Epithelial cell of esophagus (primary cell): ENCODE measurements around the gene RAPH1.
"Not testable (repeated sequence)": the region's sequence is repeated elsewhere in the genome, so short reads cannot be mapped to it uniquely, and the experiment has no call there.

Experiments
- DNase-seq: peaks from one replicate; pipeline ENCODE4 v3.0.0; 2010; ENCODE audit warnings: low read depth
- H3K4me3 ChIP-seq: 2 replicates; pipeline ENCODE4 v1.5.1; 2011; ENCODE audit warnings: mild to moderate bottlenecking, low read length, control low read depth
- CTCF ChIP-seq: IDR thresholded peaks from 2 replicates; pipeline ENCODE4 v1.5.1; 2011; ENCODE audit warnings: low read depth, mild to moderate bottlenecking, low read length, control low read depth, inconsistent platforms; ENCODE audit not compliant: insufficient read depth; ENCODE audit errors: missing control alignments

The RAPH1 gene

GRCh38 chr2:203437511-203437910, 97.6 kb downstream of the RAPH1 start:
- DNase-seq = no peak
- H3K4me3 ChIP-seq = no peak overlapping the region
- TF ChIP-seq CTCF = no peak

GRCh38 chr2:203436496-203436895, 98.6 kb downstream of the RAPH1 start:
- no peak for TF ChIP-seq CTCF
- no peak overlapping the region for H3K4me3 ChIP-seq
- DNase-seq = no peak

GRCh38 chr2:203432811-203433210, 102.3 kb downstream of the RAPH1 start:
- no peak for TF ChIP-seq CTCF
- no peak overlapping the region for H3K4me3 ChIP-seq
- no peak for DNase-seq

- no peak for DNase-seq
- no peak overlapping the region for H3K4me3 ChIP-seq
- TF ChIP-seq CTCF = no peak
Measured at GRCh38 chr2:203431391-203432185, 103.5 kb downstream of the RAPH1 start.

- DNase-seq, H3K4me3 ChIP-seq: not testable (repeated sequence)
Measured at GRCh38 chr2:203429643-203430042, 105.5 kb downstream of the RAPH1 start.

- H3K4me3 ChIP-seq = no peak overlapping the region
- TF ChIP-seq CTCF = no peak
- peak; percentile 54 for DNase-seq
Measured at GRCh38 chr2:203427061-203427460, 108.0 kb downstream of the RAPH1 start.

GRCh38 chr2:203418271-203418670, 116.8 kb downstream of the RAPH1 start:
- DNase-seq = no peak
- no peak overlapping the region for H3K4me3 ChIP-seq
- no peak for TF ChIP-seq CTCF
